ENCODE measurements around the gene GRPEL2. TPM values are rescaled to one million over a fixed set of nuclear protein-coding genes. Genes with fewer than 3 reads are reported as not detected.

Gene GRPEL2
- total RNA-seq, 1 experiment from 2014 or later, result 48.9 TPM

DNA sequence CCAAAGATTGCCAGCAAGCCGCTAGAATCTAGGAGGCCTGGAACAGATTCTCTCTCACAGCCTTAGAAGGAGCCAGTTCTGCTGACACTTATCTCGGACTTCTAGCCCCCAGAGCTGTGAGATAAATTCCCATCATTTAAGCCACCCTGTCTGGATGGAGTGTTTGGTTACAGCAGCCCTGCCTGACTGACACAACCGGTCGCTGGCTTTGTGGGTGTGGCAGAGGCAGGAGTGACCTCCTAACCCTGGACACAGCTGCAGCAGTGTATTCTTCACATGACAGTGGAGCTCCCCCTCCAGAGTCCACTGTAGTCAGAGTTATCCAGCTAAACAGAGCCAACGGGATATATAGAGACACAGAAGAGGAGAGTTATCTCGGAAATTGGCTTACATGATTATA is 55.0 kb downstream of the GRPEL2 start:
- H4K20me1 ChIP-seq (ENCODE audit: insufficient read depth), result no peaks in the 10 kb centered on the region
- no peak for ATAC-seq
- BruUV-seq (replicated peaks), result no TSS peak
- CTCF ChIA-PET, result interaction anchor here (1.0 kb wide), 1 partner anchor 218 kb away, joined by 3 read pairs; no protein-coding TSS in a partner anchor
- POLR2A ChIA-PET, result no interaction called here
- H3K4me2 ChIP-seq (ENCODE audit: low read length), result no peak overlapping the region
- H3K4me3 ChIP-seq (replicated peaks in 1 of 2; ENCODE audit: low read depth in 1 of 2, low read length in 2 of 2), result no peak overlapping the region
- no peaks in the 10 kb centered on the region for H3K9me2 ChIP-seq (ENCODE audit: insufficient read depth)
- RAD21 ChIA-PET (ENCODE audit: low non-redundant PET in 1 of 2, low total read pairs in 2 of 2, uncharacterized antibody in 2 of 2, unreplicated experiment in 2 of 2), result no interaction called here
- intact Hi-C loops (cut with micrococcal nuclease), result no loop called here
- H3K27ac ChIP-seq (ENCODE audit: low read depth, low read length), result no peak overlapping the region
- H3K27me3 ChIP-seq (ENCODE audit: insufficient read depth, low read length), result no peaks in the 10 kb centered on the region
- no peak for DNase-seq (ENCODE audit: low read depth, low spot score)
- H2AFZ ChIP-seq (ENCODE audit: low read depth, low read length, poor library complexity, severe bottlenecking), result no peak overlapping the region
- no peaks in the 10 kb centered on the region for H3K4me1 ChIP-seq (ENCODE audit: control insufficient read depth in 1 of 2, insufficient read depth in 2 of 2, low read length in 2 of 2)
- no peak overlapping the region for H3K9ac ChIP-seq (ENCODE audit: low read length)
- H3K36me3 ChIP-seq (ENCODE audit: control insufficient read depth in 1 of 2, insufficient read depth in 2 of 2, low read length in 2 of 2), result no peaks in the 10 kb centered on the region
- TF ChIP-seq CBX3 (IDR thresholded peaks at IDR 0.05; ENCODE audit: low read depth) (no peak), POLR2AphosphoS5 (IDR thresholded peaks at IDR 0.05; ENCODE audit: low read depth, low read length) (no peak), RAD21 (IDR thresholded peaks at IDR 0.05; ENCODE audit: low read depth) (no peak), EZH2 (IDR thresholded peaks at IDR 0.05) (no peak), FOSL1 (IDR thresholded peaks at IDR 0.05; ENCODE audit: low read depth) (no peak), EGR1 (IDR thresholded peaks at IDR 0.05; ENCODE audit: low read depth) (no peak), ZNF274 (IDR thresholded peaks at IDR 0.05; ENCODE audit: low read depth, low read length) (no peak), SRF (IDR thresholded peaks at IDR 0.05; ENCODE audit: low read depth) (no peak)
- TF ChIP-seq, protein P1, sequence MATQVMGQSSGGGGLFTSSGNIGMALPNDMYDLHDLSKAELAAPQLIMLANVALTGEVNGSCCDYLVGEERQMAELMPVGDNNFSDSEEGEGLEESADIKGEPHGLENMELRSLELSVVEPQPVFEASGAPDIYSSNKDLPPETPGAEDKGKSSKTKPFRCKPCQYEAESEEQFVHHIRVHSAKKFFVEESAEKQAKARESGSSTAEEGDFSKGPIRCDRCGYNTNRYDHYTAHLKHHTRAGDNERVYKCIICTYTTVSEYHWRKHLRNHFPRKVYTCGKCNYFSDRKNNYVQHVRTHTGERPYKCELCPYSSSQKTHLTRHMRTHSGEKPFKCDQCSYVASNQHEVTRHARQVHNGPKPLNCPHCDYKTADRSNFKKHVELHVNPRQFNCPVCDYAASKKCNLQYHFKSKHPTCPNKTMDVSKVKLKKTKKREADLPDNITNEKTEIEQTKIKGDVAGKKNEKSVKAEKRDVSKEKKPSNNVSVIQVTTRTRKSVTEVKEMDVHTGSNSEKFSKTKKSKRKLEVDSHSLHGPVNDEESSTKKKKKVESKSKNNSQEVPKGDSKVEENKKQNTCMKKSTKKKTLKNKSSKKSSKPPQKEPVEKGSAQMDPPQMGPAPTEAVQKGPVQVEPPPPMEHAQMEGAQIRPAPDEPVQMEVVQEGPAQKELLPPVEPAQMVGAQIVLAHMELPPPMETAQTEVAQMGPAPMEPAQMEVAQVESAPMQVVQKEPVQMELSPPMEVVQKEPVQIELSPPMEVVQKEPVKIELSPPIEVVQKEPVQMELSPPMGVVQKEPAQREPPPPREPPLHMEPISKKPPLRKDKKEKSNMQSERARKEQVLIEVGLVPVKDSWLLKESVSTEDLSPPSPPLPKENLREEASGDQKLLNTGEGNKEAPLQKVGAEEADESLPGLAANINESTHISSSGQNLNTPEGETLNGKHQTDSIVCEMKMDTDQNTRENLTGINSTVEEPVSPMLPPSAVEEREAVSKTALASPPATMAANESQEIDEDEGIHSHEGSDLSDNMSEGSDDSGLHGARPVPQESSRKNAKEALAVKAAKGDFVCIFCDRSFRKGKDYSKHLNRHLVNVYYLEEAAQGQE (IDR thresholded peaks at IDR 0.05; ENCODE audit: low read depth), result no peak
- TF ChIP-seq, protein P2, sequence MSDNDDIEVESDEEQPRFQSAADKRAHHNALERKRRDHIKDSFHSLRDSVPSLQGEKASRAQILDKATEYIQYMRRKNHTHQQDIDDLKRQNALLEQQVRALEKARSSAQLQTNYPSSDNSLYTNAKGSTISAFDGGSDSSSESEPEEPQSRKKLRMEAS (IDR thresholded peaks at IDR 0.05), result no peak
- no peaks in the 10 kb centered on the region for H3K79me2 ChIP-seq (ENCODE audit: insufficient read depth, low read length)
- no peaks in the 10 kb centered on the region for H3K9me3 ChIP-seq (ENCODE audit: control insufficient read depth in 1 of 2, insufficient read depth in 1 of 2, low read depth in 1 of 2, low read length in 2 of 2)
